ENCODE results near the gene CLIP2. TPM values are rescaled to one million over a fixed set of nuclear protein-coding genes. Genes with fewer than 3 reads are reported as not detected.
"Not testable (repeated sequence)": the region's sequence is repeated elsewhere in the genome, so short reads cannot be mapped to it uniquely, and the experiment has no call there.

Gene CLIP2
- total RNA-seq, 1 donor from 2014 or later: 24.1 TPM

GRCh38 chr7:74407958-74408357, 118.8 kb downstream of the CLIP2 start:
- no peak overlapping the region for H3K4me3 ChIP-seq
- DNase-seq (no peak), ATAC-seq (no peak)
- intact Hi-C loops (cut with DNase I): loop anchor here (10.0 kb wide), 1 partner anchor 203 kb away; no protein-coding TSS in a partner anchor
- H3K9me3 ChIP-seq: no peaks in the 10 kb centered on the region
- TF ChIP-seq CTCF (IDR thresholded peaks at IDR 0.05): no peak
- no peaks in the 10 kb centered on the region for H3K4me1 ChIP-seq
- H3K36me3 ChIP-seq: peaks cover 19% of the 10 kb centered on the region
- no peak overlapping the region for H3K27ac ChIP-seq
- no peaks in the 10 kb centered on the region for H3K27me3 ChIP-seq (ENCODE audit: low read depth)

- Histone ChIP-seq H3K9me3 (no peaks in the 10 kb centered on the region), H3K27me3 (ENCODE audit: low read depth) (no peaks in the 10 kb centered on the region), H3K4me1 (no peaks in the 10 kb centered on the region), H3K36me3 (peaks cover 5% of the 10 kb centered on the region), H3K4me3 (no peak overlapping the region), H3K27ac (no peak overlapping the region)
- TF ChIP-seq CTCF (IDR thresholded peaks at IDR 0.05): no peak
- DNase-seq (no peak), ATAC-seq (no peak)
- intact Hi-C loops (cut with DNase I): loop anchor here (10.0 kb wide), 1 partner anchor 205 kb away; no protein-coding TSS in a partner anchor
Measured at GRCh38 chr7:74409571-74409970, 120.4 kb downstream of the CLIP2 start.

GRCh38 chr7:74410772-74411171, 121.6 kb downstream of the CLIP2 start:
- intact Hi-C loops (cut with DNase I): no loop called here
- no peak for TF ChIP-seq CTCF (IDR thresholded peaks at IDR 0.05)
- DNase-seq: no peak

GRCh38 chr7:74411571-74411970, 122.4 kb downstream of the CLIP2 start:
- H3K9me3 ChIP-seq; intact Hi-C loops (cut with DNase I); H3K36me3 ChIP-seq; H3K27me3 ChIP-seq (ENCODE audit: low read depth); H3K27ac ChIP-seq; H3K4me3 ChIP-seq; ATAC-seq; H3K4me1 ChIP-seq; DNase-seq: not testable (repeated sequence)

More at GRCh38 chr7:74410772-74411171, 121.6 kb downstream of the CLIP2 start:
- Histone ChIP-seq H3K4me1 (no peaks in the 10 kb centered on the region), H3K9me3 (no peaks in the 10 kb centered on the region), H3K27ac (no peak overlapping the region), H3K27me3 (ENCODE audit: low read depth) (no peaks in the 10 kb centered on the region), H3K36me3 (no peaks in the 10 kb centered on the region), H3K4me3 (no peak overlapping the region)
- ATAC-seq: peak in 1 of 2 donors; percentile 13

DNA sequence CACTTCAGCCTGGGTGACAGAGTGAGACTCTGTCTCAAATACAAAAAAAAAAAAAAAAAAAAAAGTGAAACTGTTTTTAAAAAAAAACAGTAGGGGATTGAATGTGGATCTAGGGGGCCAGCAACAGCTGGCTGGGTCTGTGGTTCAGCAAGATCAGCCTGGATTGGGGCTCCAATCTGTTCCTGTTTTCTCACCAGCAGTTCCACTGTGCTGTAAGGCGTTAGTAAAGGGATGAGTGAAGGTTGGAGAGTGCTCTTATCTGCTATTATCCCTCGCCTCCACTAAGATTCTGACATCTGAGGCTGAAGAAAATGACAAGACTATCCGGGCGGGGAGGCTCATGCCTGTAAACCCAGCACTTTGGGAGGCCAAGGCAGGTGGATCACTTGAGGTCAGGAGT, 122.8 kb downstream of the CLIP2 start:
- H3K9me3 ChIP-seq: no peaks in the 10 kb centered on the region
- no peaks in the 10 kb centered on the region for H3K36me3 ChIP-seq
- ATAC-seq: no peak
- no peaks in the 10 kb centered on the region for H3K27me3 ChIP-seq (ENCODE audit: low read depth)
- H3K27ac ChIP-seq: no peak overlapping the region
- DNase-seq: no peak
- TF ChIP-seq CTCF (IDR thresholded peaks at IDR 0.05): no peak
- no peaks in the 10 kb centered on the region for H3K4me1 ChIP-seq
- no peak overlapping the region for H3K4me3 ChIP-seq
- intact Hi-C loops (cut with DNase I): no loop called here

DNA sequence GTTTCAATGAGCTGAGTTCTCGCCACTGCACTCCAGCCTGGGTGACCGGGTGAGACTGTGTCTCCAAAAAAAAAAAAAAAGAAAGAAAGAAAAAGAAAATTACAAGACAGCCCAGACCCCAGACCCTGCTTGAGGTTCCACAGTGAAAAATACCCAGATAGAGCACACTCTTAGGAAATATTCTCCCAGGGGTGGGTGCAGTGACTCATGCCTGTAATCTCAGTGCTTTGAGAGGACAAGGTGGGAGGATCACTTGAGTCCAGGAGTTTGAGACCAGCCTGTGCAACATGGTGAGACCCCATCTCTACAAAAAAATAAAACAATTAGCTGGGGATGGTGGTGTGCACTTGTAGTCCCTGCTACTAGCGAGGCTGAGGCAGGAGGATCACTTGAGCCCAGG, 123.4 kb downstream of the CLIP2 start:
- Histone ChIP-seq H3K36me3 (no peaks in the 10 kb centered on the region), H3K27me3 (ENCODE audit: low read depth) (no peaks in the 10 kb centered on the region), H3K9me3 (no peaks in the 10 kb centered on the region), H3K4me3 (no peak overlapping the region), H3K27ac (no peak overlapping the region), H3K4me1 (no peaks in the 10 kb centered on the region)
- TF ChIP-seq CTCF (IDR thresholded peaks at IDR 0.05): no peak
- no peak for DNase-seq
- no peak for ATAC-seq
- intact Hi-C loops (cut with DNase I): no loop called here

DNA sequence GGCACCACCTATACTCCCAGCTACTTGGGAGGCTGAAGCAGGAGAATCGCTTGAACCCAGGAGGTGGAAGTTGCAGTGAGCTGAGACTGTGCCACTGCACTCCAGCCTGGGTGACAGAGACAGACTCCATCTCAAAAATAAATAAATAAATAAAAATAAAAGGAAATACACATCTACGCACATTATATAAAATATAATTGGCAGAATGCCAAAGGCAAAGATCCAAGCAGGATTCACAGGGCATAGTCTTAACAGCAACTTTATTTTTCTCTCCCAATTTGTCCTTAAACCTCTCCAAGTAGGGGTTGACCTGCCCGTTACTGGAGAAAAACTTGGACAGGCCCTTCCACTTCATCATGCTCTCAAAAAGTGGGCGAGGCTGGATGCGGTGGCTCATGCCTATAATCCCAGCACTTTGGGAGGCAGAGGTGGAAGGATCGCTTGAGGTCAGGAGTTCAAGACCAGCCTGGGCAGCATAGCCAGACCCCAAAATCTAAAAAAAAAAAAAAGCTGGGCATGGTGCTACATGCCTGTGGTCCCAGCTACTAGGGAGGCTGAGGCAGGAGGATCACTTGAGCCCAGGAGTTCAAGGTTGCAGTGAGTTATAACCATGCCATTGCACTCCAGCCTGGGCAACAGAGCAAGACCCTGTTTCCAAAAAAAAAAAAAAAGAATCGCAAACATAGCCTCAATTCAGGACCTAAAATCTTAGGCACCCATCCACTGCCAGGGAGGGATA, 125.6 kb downstream of the CLIP2 start:
- H3K4me3 ChIP-seq; H3K36me3 ChIP-seq; H3K4me1 ChIP-seq; DNase-seq; intact Hi-C loops (cut with DNase I); H3K9me3 ChIP-seq; H3K27me3 ChIP-seq (ENCODE audit: low read depth); ATAC-seq; H3K27ac ChIP-seq: not testable (repeated sequence)

Data from lower lobe of right lung (tissue), 2 donors.